A673 (cell line): Measurements from ENCODE around the gene WIPF3. TPM values are rescaled to one million over a fixed set of nuclear protein-coding genes. Genes with fewer than 3 reads are reported as not detected.

Experiments
- BruUV-seq: library from RNA; stranded (reverse); fragments of 400-500 nt; replicated peaks from 2 replicates; lab custom pipeline; 2021; lab: Mats Ljungman, UMichigan
- CTCF ChIA-PET: fragments of 300-600 bp; sonication (Branson Sonifier 250); formaldehyde crosslinking; loops from one replicate; lab custom pipeline; 2022; ENCODE audit warnings: antibody characterized with exemption; lab: Charles Lee
- POLR2A ChIA-PET: fragments of 300-600 bp; sonication (Branson Sonifier 250); formaldehyde crosslinking; loops from one replicate; lab custom pipeline; 2022; ENCODE audit warnings: antibody characterized with exemption; ENCODE audit not compliant: low non-redundant PET; lab: Charles Lee
- DNase-seq: peaks from one replicate; pipeline ENCODE4 v3.0.0-alpha.2; 2015; ENCODE audit warnings: low spot score
- H3K27ac ChIP-seq: fragments of 200-600 bp; sonication (generic); 2 replicates; pipeline ENCODE4 v1.5.1; 2016; ENCODE audit warnings: mixed run types, low read depth, mild to moderate bottlenecking, mixed read lengths, antibody characterized with exemption, low read length; ENCODE audit not compliant: poor library complexity, severe bottlenecking
- H3K27me3 ChIP-seq: fragments of 200-600 bp; sonication (generic); replicated peaks from 2 replicates; pipeline ENCODE4 v1.6.1; 2017; ENCODE audit warnings: mixed run types, low read depth, mild to moderate bottlenecking, mixed read lengths, antibody characterized with exemption, low read length; ENCODE audit not compliant: insufficient read depth, poor library complexity
- H3K36me3 ChIP-seq: fragments of 200-600 bp; sonication (generic); 2 replicates; pipeline ENCODE4 v1.6.1; 2016; ENCODE audit warnings: mixed run types, mild to moderate bottlenecking, mixed read lengths, antibody characterized with exemption, low read length; ENCODE audit not compliant: insufficient read depth, poor library complexity, severe bottlenecking
- H3K4me1 ChIP-seq: fragments of 200-600 bp; sonication (generic); 2 replicates; pipeline ENCODE4 v1.6.1; 2017; ENCODE audit warnings: mixed run types, mild to moderate bottlenecking, mixed read lengths, antibody characterized with exemption, low read length; ENCODE audit not compliant: insufficient read depth, poor library complexity, severe bottlenecking
- H3K4me3 ChIP-seq: fragments of 200-600 bp; sonication (generic); 2 replicates; pipeline ENCODE4 v1.5.1; 2016; ENCODE audit warnings: low read depth, mixed run types, mild to moderate bottlenecking, mixed read lengths, low read length; ENCODE audit not compliant: poor library complexity, severe bottlenecking
- H3K9me3 ChIP-seq: fragments of 200-600 bp; sonication (generic); 2 replicates; pipeline ENCODE4 v1.6.1; 2016; ENCODE audit warnings: mixed run types, low read depth, mild to moderate bottlenecking, mixed read lengths, antibody characterized with exemption, low read length; ENCODE audit not compliant: poor library complexity, severe bottlenecking
- EZH2 ChIP-seq: fragments of 200-600 bp; sonication (generic); IDR thresholded peaks from 2 replicates; pipeline ENCODE4 v1.6.1; 2017; ENCODE audit warnings: borderline replicate concordance, low read depth, mild to moderate bottlenecking, mixed read lengths, antibody characterized with exemption, low read length; ENCODE audit not compliant: poor library complexity, severe bottlenecking
- intact Hi-C: fragments of 100-400 bp; cut with micrococcal nuclease; formaldehyde crosslinking; loops from one replicate; pipeline ENCODE4 v1.10.0; 2022; ENCODE audit not compliant: unreplicated experiment
- total RNA-seq: library from RNA; stranded (reverse); gene quantifications from 2 replicates; pipeline ENCODE4 v1.2.3, GENCODE V29; 2021
- TF ChIP-seq, protein P1 (sequence below): fragments of 300-800, 200-600 bp; sonication (generic); conservative IDR thresholded peaks from 2 replicates; pipeline ENCODE4 v1.5.1; 2017; ENCODE audit warnings: low read depth, mild to moderate bottlenecking, antibody characterized with exemption, low read length, moderate library complexity, mixed read lengths

Gene WIPF3
- total RNA-seq, 1 experiment from 2014 or later: 0.21 TPM

DNA sequence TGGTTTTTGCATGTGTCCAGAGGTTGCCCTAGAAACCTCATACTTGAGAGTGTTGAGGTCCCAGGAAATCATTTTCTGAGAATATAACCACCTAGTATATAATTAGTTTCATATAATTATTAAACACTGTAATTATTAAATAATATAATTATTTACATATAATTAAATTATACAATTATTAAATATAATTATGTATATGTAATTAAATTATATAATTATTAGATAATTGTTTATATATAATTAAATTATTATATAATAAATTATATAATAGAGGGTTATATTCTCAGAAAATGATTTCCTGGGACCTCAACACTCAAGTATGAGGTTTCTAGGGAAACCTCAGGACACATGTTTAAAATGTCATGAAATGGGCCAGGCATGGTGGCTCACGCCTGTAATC lies 155.7 kb downstream of the WIPF3 start:
- DNase-seq: no peak
- no peaks in the 10 kb centered on the region for H3K36me3 ChIP-seq
- no peaks in the 10 kb centered on the region for H3K9me3 ChIP-seq
- H3K27ac ChIP-seq: no peak overlapping the region
- H3K4me3 ChIP-seq: no peak overlapping the region
- ChIA-PET POLR2A (no interaction called here), CTCF (no interaction called here)
- no peaks in the 10 kb centered on the region for H3K27me3 ChIP-seq
- TF ChIP-seq EZH2: no peak
- TF ChIP-seq, protein P1, sequence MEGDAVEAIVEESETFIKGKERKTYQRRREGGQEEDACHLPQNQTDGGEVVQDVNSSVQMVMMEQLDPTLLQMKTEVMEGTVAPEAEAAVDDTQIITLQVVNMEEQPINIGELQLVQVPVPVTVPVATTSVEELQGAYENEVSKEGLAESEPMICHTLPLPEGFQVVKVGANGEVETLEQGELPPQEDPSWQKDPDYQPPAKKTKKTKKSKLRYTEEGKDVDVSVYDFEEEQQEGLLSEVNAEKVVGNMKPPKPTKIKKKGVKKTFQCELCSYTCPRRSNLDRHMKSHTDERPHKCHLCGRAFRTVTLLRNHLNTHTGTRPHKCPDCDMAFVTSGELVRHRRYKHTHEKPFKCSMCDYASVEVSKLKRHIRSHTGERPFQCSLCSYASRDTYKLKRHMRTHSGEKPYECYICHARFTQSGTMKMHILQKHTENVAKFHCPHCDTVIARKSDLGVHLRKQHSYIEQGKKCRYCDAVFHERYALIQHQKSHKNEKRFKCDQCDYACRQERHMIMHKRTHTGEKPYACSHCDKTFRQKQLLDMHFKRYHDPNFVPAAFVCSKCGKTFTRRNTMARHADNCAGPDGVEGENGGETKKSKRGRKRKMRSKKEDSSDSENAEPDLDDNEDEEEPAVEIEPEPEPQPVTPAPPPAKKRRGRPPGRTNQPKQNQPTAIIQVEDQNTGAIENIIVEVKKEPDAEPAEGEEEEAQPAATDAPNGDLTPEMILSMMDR: no peak
- no peaks in the 10 kb centered on the region for H3K4me1 ChIP-seq
- intact Hi-C loops: no loop called here
- BruUV-seq: no TSS peak

DNA sequence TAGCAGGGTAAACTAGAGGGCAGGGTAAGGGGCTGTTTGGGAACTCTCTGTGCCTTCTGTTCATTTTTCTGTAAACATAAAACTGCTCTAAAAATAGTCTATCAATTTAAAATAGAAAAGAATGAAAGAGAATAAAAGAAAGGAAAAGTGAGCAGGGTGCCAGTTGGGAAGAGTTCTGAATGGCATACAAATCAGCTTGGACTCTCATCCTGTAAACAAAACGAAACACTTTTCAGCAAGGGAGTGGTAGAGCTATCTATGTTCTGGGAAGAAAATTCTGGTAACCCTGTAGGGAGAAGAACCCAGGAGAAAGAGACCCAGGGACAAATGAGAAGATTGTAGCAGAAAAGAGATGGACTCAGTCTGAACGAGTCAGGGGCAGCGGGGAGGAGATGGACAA lies 158.7 kb downstream of the WIPF3 start:
- intact Hi-C loops: no loop called here
- ChIA-PET POLR2A (no interaction called here), CTCF (no interaction called here)
- TF ChIP-seq, protein P1: no peak
- no peak for TF ChIP-seq EZH2
- H3K4me1 ChIP-seq: no peaks in the 10 kb centered on the region
- H3K27me3 ChIP-seq: no peaks in the 10 kb centered on the region
- no peak overlapping the region for H3K27ac ChIP-seq
- peaks cover 13% of the 10 kb centered on the region for H3K36me3 ChIP-seq
- no peak for DNase-seq
- no peaks in the 10 kb centered on the region for H3K9me3 ChIP-seq
- no TSS peak for BruUV-seq
- no peak overlapping the region for H3K4me3 ChIP-seq

Other genes starting within 250 kb of the WIPF3 start
- gene PRR15, start 242.7 kb upstream of the WIPF3 start, total RNA-seq: 0.17 TPM in 1 of 2 replicates, not detected in the other
- 83.9 and 84.3 TPM in 2 replicates for gene SCRN1, start 183.3 kb downstream of the WIPF3 start, total RNA-seq
- gene FKBP14, start 220.2 kb downstream of the WIPF3 start, total RNA-seq: 46.0 and 53.6 TPM in 2 replicates
- 22.2 and 29.0 TPM in 2 replicates for gene PLEKHA8, start 221.9 kb downstream of the WIPF3 start, total RNA-seq